Breast epithelium (tissue), 3 donors: ENCODE measurements around the gene UBE2H.

Experiments used
- POLR2A ChIP-seq: fragments of 450-650 bp; IDR thresholded peaks from one replicate; pipeline ENCODE4 v1.6.1; 2016; ENCODE audit warnings: antibody characterized with exemption, mild to moderate bottlenecking, moderate library complexity
- TF ChIP-seq, protein P1 (sequence below), 3 donors: fragments of 450-650 bp; IDR thresholded peaks; one replicate each; pipeline ENCODE4 v1.5.1; 2016 to 2017; ENCODE audit warnings: antibody characterized with exemption in 3 of 3, mild to moderate bottlenecking in 3 of 3, moderate library complexity in 3 of 3

GRCh38 chr7:129911790-129912189, 41.0 kb downstream of the UBE2H start:
- TF ChIP-seq, protein P1, sequence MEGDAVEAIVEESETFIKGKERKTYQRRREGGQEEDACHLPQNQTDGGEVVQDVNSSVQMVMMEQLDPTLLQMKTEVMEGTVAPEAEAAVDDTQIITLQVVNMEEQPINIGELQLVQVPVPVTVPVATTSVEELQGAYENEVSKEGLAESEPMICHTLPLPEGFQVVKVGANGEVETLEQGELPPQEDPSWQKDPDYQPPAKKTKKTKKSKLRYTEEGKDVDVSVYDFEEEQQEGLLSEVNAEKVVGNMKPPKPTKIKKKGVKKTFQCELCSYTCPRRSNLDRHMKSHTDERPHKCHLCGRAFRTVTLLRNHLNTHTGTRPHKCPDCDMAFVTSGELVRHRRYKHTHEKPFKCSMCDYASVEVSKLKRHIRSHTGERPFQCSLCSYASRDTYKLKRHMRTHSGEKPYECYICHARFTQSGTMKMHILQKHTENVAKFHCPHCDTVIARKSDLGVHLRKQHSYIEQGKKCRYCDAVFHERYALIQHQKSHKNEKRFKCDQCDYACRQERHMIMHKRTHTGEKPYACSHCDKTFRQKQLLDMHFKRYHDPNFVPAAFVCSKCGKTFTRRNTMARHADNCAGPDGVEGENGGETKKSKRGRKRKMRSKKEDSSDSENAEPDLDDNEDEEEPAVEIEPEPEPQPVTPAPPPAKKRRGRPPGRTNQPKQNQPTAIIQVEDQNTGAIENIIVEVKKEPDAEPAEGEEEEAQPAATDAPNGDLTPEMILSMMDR (IDR thresholded peaks at IDR 0.05) = no peak
- no peak for TF ChIP-seq POLR2A
